Activated CD8-positive, alpha-beta memory T cell treated with anti-CD3 and anti-CD28 coated beads, Interleukin-2, amount 50 U/mL, for 24 hours (primary cell): ENCODE data around the gene MARCHF2.

Experiments
- DNase-seq: peaks from one replicate; pipeline ENCODE4 v3.0.0-alpha.2; 2020; ENCODE audit errors: extremely low read depth

The MARCHF2 gene

DNA sequence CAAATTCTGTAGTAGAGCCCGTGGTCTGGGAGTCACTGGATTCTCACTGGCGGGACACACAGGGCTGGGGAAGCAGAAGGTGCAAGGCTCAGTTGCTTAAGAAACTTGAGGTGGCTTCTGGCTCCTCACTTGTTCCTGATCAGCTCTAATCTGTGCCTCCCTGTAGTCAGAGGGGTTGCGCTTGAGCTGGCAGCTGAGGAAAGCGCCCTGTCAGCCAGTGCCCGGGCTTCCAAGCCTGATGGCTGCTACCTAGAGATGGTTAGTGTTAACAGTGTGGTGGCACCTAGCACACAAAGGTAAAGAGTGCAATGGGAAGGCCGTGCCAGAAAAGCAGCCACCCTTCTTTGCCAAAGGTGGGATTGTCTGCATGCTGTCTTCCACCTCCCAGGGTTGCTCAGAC lies 40.5 kb downstream of the MARCHF2 start:
- DNase-seq, result no peak

DNA sequence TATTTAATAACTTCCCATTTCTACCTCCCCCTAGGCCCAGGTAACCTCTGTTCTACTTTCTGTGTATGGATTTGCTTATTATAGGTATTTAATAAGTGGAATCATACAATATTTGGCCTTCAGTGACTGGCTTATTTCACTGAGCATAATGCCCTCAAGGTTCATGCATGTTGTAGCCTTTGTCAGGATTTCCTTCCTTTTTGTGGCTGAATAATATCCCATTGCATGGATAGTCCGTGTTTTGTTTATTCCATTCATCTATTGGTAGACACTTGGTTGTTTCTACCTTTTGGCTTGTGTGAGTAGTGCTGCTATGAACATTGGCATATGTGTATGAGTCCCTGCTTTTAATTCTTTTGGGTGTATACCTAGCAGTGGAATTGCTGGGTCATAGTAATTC lies 41.1 kb downstream of the MARCHF2 start:
- no peak for DNase-seq

DNA sequence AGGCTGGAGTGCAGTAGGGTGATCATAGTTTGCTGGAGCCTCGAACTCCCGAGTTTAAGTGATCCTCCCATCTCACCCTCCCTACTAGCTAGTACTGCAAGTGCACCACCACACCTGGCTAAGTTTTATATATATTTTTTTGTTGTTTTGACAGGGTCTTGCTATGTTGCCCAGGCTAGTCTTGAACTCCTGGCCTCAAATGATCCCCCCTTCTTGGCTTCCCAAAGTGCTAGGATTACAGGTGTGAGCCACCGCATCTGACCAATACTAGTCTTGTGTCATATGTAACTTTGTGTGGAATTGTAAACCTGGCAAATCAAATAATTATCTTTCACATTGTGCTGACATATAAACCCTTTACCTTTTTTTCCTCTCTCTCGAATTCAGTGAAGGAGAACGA lies 41.9 kb downstream of the MARCHF2 start:
- no peak for DNase-seq

DNA sequence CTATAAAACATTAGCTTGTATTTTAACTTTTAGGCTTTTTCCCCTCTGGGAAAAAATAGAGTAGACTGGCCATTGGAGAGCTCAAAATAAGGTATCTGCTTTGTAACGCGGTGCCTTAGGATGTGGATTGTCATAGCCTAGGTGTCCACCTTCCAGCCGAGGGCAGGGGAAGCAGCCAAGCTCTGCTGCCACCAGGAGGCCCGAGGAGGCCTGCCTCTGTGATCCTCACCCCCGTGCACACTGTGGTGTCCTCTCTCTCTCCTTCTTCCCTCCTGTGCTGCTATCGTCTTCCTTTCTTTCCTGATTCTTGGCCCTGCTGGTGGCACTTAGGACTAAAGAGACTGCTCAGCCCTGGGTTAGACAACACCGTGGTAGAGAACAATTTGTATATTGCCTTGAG lies 43.0 kb downstream of the MARCHF2 start:
- no peak for DNase-seq

DNA sequence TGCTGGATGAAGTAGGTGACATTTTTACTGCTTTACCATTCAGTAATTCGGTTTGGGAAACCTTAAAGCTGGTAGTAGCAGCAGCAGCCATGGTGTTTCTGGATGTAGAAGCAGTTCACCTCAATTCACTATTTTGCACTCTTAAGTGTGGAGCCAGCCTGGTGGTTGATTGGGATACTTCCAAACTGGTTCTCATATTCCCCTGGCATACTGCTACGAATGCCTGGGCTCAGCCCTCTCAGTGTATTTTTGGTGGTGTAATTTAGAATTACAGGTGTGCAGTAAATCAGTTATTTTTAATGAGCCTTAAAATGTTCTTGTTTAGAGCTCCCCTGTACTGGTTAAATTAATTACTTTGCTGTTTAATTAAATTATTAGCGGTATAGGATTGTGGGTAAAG lies 44.1 kb downstream of the MARCHF2 start:
- no peak for DNase-seq

DNA sequence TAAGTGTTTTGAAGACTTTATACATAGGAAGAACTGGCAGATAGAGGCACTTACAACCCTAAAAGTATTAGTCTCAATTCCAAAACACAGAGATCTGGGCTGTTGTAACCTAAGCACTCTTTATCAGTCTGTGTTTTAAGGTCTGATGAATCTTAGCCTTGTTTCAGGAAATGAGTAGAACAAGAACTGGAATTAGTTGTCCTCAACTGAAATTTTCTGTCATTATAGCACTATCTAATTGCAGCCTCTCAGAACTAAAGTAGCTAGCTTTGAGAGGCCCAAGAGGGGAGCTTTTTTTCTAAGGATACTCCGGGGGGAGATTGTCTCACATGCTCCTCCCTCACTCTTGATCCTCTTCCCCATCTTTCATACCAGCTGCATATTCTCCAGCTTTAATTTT lies 44.7 kb downstream of the MARCHF2 start:
- DNase-seq, result no peak

DNA sequence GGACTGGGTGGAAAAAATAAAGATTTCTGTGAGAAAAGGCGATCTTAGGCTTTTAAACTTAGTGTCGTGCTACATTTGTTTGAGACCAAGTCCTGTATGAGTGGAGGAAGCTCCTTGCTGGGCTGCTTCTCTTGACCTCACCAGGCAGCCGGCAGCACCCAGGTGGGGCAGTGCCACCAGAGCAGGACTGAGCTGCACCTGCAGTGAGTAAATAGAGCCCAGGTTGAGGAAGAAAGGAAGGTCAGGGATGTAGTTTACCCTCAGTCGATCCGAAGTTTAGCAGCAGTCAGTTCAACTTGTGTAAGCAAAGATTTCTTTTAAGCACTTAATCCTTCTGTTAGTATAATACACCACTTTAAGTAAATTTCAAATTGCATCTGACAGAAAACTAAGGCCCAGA lies 45.3 kb downstream of the MARCHF2 start:
- no peak for DNase-seq

DNA sequence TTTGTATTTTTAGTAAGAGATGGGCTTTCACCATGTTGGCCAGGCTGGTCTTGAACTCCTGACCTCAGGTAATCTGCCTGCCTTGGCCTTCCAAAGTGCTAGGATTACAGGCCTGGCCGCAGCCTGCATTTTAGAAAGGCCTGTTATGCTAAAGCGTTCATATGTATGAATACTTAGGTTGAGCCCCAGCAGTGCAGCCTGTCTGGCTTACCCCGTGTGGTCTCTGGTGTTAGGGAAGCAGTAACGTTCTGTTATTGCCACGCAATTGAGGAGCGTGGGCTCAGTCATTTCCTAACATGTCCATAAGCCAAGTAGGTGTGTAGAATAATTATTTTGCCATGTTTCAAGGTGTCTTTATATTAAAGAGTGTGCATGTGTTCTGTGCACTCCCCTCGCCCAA lies 46.0 kb downstream of the MARCHF2 start:
- DNase-seq, result no peak

DNA sequence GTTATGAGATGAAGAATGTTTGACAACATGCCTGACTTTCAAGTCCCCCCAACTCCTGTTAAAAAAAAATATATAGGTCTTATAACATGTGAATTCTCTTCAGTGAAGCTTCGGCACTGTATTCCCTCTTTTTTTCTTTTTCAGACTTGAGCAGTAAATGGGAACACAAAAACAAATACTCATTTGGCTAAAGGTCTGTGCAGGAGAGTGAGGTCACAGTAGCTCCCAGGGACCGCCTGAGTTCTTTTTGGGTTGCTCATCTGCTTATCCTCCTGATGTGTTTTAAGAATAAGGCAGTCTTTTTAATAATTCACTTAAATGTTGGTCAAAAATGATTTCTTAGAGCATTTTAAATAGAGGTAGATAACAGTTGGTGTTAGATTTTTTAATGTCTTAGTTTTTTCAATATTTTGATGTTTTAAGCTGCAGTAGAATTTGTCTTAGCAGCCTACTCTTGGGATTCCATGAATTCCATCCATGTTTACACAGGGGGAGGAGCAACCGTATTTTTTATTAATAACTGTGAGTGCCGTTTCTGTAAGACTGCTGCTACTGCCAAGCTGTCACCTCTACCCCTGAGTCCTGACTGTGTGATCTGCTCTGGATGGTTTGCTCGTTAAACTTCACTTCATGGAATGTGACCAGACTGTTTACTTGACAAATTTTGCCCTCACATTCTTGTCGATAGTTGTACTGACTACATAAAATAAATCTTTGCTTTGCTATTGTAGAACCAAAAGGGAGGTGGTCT lies 46.6 kb downstream of the MARCHF2 start:
- no peak for DNase-seq

DNA sequence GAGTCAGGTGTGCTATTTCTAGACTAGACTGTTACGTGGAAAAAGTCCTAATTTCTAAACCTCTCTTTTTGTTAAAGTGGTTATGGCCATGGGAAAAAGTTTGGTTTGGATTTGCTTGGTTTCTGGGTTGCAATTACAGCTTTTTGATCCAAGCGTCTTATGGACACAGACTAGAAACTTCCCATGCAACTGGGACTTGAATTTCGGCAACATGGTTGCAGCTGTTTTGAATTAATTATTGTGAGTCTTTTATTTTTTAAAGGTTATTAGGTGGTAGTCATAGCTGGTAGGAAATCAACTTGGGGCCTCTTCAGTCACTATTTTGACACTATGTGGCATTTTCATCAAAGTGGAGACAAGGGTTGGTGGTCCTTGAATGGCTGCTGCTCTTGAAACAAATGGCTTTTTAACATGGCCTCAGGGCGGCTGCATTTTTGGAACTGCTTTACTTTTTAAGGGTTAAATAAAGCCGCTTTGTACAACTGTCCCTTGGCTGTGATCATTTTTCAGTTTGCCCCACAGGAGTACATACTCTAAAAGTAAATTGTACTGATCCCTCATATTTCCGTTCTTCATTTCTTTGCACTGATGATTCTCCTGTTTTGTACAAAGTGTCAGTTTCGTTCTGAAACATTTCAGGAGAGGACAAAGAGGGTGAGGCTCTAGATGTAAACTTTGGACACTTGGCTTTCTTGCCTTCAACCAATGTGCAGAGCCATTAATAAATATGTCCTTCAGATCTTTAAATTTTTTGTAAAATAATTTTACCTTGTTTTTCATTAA lies 47.6 kb downstream of the MARCHF2 start:
- no peak for DNase-seq

DNA sequence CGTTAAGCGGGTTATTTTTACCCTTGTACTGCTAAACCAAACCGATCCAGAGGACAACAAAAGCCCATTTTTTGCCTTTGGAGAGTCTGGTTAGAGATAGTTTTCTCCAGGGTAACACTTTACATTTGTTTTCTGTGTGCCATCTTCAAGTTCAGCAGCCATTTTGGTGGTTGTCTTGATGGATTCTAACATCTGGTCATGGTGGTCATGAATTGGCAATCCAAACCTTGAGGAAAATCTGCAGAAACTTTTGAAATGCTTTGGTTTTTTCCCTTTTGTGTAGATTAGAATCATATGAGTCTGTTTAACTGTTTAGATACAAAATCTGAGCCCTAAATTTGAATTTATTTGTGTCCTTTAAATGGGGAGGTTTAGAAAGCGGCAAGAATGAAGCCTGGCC lies 48.3 kb downstream of the MARCHF2 start:
- no peak for DNase-seq

DNA sequence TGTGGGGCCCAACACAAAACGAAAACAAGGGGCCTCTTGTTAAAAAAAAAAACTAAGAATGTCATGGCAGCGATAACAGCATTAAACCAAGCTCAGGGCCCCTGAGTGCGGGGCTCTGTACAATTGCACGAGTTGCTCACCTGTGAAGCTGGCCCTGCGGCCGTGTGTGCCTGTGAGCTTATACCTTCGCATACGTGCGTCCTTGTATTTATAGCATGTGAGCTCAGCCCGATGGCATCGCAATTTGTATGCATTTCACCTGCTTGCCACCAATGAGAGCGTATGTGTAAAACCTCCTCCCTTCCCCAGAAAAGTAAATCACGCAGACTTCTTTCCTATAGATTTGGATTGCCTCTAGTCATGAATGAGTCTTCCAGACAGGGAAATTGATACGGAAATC lies 48.8 kb downstream of the MARCHF2 start:
- DNase-seq, result no peak

DNA sequence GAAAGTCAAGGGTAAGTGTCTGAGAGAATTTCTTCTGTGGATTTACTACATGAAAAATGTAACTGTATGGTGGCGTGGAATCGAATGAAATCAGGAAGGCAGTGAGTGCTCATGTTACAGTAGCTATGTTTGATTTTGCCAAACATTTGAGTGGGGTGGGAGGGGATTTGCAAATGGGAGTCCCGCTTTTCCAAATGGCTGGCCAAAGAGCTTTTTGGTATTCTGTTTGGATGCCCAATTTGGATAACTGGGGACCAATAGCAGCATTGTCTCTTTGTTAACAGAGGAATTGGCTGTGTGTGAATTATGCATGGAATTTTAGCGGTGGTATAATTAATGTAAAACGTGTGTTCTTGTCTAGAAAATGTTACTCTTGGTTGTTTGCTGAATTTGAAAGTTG lies 49.5 kb downstream of the MARCHF2 start:
- no peak for DNase-seq

DNA sequence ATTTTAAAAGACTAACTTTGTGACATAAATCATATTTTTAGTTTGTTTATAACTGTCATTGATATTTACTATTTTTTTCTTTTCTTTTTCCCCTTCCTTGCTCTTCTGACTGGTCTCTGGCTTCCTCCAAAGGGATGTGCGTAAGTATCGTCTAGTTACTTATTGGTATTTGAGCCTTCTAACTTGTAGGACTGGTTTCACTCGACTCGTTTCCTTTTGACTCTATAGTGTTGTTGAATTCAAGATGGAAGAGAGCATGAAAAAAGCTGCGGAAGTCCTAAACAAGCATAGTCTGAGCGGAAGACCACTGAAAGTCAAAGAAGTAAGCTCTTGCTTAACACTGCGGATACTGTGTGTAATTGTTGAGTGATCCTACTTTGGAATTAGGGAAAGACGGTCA lies 50.3 kb downstream of the MARCHF2 start:
- DNase-seq, result no peak

DNA sequence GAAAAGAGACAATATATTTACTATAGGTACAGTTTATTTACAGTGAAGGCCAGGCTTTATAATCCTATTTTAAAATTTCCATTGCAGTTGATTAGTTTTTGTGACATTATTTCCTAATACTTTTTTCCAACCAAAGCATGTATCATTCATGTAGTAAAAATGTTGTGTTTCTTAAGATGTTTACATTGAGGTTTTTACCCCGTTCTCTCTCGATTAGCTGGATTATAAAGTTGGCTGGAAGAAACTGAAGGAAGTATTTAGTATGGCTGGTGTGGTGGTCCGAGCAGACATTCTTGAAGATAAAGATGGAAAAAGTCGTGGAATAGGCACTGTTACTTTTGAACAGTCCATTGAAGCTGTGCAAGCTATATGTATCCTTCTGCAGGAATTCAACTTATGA lies 52.9 kb downstream of the MARCHF2 start:
- DNase-seq, result no peak

DNA sequence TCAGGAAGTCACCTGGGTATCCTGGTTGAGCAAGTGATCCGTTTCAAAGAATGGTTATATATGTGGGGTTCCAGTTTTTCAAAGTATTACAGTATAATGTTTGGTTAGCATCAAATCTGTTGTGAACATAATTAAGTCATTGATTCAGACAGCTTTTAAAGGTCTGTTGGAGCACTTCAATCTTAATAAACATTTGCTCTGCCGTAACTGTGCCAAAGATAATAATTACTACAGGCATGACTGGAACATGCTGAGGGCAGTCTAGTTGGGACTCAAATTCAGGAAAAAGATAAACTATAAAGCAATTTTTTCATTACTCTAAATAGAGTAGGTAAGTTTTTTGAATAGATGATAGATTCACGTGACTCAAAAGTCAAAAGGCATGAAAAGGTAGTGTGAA lies 55.0 kb downstream of the MARCHF2 start:
- no peak for DNase-seq

DNA sequence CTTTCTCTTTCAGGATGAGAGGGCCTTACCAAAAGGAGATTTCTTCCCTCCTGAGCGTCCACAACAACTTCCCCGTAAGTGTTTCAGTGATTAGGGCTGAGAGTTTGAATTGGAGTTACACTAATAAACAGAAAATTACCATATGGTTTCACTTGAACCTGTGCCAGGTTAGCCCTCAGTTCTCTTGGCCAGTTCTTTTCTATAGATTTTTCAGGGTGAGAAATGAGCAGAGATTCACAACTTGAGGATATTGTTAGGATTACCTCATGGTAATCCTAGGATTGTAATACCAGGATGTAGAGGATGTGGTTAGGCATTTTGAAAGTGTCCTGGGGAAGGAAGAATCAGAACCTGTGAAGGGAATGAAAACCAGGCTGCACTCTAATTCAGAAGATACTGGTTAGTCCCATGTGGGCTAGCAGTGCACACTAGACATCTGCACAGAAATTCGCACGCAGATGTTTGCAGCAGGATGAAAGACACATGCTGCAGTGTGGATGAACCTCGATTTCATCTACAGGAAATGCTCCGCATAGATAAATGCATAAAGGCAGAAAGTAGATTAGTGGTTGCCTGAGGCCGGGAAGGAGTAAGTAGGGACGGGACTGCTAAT lies 55.8 kb downstream of the MARCHF2 start:
- DNase-seq, result no peak

DNA sequence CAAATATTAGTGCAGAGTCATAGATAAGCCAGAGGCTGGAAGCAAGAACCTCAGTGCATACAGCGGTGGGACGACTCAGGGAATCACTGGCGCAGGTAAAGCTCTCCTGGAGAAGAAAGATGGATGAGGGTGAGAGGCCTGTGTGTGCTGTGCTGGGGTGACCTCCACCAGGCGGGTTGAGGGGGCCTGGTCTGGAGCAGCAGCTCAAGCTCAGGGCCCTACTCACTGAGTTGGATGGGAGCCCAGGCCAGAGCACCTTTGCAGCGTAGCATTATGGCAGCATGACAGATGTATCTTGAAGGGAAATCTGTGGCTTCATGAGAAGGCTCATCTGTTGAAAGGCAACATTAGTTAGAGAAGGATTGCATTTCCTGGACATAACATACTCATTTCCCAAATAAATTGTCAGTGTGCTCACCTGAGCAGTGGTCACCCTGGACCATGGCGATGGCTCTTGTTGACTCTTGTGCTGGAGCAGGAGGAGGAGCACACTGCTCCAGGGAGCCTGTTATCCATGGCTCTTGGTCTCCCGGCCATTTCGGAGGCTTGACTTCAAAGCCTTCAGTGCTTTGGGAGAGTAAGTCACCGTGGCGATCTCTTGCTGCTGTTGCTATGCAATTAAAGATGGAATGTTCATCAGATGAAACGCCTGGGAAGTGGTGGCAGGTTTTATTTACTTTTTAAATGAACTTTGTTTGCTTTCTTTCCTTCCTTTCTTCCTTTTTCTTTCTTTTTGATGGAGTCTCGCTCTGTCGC lies 56.7 kb downstream of the MARCHF2 start:
- no peak for DNase-seq

DNA sequence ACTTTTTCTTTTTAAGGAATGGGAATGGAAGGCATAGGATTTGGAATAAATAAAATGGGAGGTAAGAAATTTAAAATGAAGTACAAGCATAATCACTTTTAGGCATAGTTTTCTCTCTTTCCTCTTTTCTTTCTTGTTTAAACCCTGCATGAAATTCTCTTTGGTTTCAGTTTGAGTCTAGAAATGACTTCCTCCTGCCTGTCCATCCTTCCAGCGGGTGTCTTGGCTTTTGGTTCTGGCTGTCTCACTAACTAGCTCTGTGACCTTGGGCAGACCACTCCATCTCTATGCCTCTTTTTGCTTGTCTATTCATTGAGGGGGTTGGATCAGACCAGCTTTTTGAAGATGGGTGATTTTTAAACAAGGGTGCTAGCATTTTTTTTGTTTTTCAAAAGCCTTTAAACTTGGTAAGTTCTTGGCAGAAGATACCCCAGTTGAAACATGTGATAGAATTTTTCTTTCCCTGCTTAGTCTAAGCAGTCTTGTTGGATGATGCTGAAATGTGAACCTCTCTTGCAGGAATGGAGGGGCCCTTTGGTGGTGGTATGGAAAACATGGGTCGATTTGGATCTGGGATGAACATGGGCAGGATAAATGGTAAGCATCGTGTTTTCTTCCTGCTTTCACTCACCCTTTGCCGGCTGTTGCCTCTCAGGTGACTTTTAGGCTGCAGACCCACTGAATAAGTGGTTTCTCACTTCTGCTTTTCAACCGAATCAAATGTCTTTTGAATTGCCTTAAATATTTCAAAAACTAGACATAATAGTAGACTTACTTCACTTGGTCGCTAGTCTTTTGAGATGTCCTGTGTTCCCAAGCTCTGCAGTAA lies 60.8 kb downstream of the MARCHF2 start:
- no peak for DNase-seq

DNA sequence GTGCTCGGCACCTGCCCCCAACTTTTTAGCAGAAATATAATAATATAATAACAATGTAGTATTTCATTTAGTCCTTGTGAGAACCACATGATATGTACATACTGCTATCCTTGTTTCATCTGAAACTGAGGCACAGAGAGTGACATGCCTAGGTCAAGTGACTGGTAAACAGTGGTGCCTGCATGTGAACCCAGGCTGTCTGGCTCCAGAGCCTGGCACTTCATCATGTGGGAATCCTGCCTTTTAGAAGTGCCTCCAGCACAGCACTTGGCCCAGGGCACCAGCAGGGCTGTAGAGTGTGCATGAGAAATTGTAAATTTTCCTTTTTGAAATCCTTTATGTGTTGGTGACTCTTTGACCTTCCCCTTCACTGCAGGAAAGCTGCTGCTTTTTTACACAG lies 61.9 kb downstream of the MARCHF2 start:
- no peak for DNase-seq

DNA sequence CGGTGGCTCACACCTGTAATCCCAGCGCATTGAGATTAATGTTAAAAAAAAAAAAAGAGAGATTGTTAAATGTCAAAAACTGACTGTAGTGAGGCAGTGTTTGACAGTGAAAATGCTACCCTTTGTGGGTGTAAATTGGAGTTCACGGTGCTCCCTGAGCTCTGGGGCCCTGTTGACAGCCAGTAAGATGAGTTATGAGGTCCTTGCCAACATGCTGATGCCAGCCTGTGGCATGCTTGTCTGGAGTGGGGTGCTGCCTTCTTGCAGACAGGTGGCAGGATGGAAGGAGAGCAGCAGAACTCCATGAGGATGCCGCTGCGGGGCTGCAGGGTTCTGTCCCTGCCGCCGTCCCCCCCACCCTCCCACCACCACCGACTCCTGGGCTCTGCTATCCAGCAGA lies 63.4 kb downstream of the MARCHF2 start:
- no peak for DNase-seq

DNA sequence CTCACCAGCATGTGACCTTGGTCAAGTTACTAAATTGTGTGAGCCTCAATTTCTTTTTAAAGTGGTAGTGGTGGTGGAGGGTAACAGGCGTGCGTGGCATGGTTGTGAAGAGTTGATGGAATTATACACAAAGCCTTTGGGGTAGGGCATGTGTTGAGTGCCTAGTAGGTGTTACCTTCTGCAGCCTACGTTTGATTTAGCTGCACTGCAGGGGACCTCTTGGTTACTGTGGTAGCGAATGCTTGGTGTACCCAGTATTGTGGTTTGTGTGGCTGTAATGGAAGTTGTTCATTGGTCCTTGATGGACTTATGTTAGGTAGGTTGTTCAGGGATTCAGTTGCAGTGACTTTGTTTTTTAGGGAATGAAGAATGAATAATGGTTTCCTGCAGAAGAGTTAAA lies 64.8 kb downstream of the MARCHF2 start:
- no peak for DNase-seq
